Skin epidermis (tissue), 12 donors: ENCODE measurements around the gene ZSCAN5B.
A peak's percentile ranks its signal among the peaks of the same experiment; 100 is the strongest.
"Not testable (repeated sequence)": the region's sequence is repeated elsewhere in the genome, so short reads cannot be mapped to it uniquely, and the experiment has no call there.

ENCODE experiments used
- H3K27ac ChIP-seq, 21 experiments: fragments of 200-600 bp; sonication (generic) in 11 of 21; one replicate each; pipeline ENCODE4 v1.5.0; 2020; ENCODE audit warnings: mild to moderate bottlenecking in 3 of 21, inconsistent platforms in 2 of 21, moderate library complexity in 2 of 21
- H3K4me3 ChIP-seq, 7 experiments: fragments of 200-600 bp; sonication (generic) in 2 of 7; one replicate each; pipeline ENCODE4 v1.5.0; 2020; ENCODE audit warnings: inconsistent platforms in 2 of 7, mild to moderate bottlenecking in 2 of 7, moderate library complexity in 1 of 7

ZSCAN5B gene

GRCh38 chr19:56177564-56178243 lies 19.9 kb downstream of the ZSCAN5B start:
- Histone ChIP-seq H3K27ac (no peak overlapping the region), H3K4me3 (no peak overlapping the region)

GRCh38 chr19:56176881-56177280 lies 20.7 kb downstream of the ZSCAN5B start:
- Histone ChIP-seq H3K27ac (no peak overlapping the region), H3K4me3 (no peak overlapping the region)

- not testable (repeated sequence) for H3K27ac ChIP-seq, H3K4me3 ChIP-seq
Observed at GRCh38 chr19:56176310-56176709, 21.3 kb downstream of the ZSCAN5B start.

- not testable (repeated sequence) for H3K27ac ChIP-seq
Observed at GRCh38 chr19:56175861-56176307, 21.7 kb downstream of the ZSCAN5B start, which contains the start of gene GALP. GALP (plus strand) TSS chr19:56176008; CDS start chr19:56177109, 1,101 bp downstream.

DNA sequence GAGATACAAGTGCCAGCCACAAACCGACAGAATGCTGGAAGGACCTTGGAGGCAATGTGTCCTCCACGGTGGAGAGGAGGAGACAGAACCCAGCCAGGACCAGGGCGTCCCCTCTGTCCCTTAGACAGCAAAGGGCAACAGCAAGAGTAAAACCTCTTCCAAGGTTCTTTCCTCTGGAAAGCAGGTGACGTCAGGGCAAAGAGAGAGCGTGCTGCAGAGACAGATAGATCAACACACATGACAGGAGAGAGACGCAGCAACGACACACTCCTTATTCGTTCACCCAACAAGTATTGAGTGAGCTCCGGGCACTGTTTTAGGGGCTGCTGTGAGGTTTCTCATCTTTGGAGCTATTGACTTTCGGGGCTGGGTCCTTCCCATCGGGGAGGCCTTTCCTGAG lies 23.0 kb downstream of the ZSCAN5B start:
- no peak overlapping the region for H3K4me3 ChIP-seq
- no peak overlapping the region for H3K27ac ChIP-seq

More at GRCh38 chr19:56175861-56176307, 21.7 kb downstream of the ZSCAN5B start, which contains the start of gene GALP:
- H3K4me3 ChIP-seq: not testable (repeated sequence)

- no peak overlapping the region for H3K4me3 ChIP-seq
- no peak overlapping the region for H3K27ac ChIP-seq
Observed at GRCh38 chr19:56174086-56174485, 23.5 kb downstream of the ZSCAN5B start.

DNA sequence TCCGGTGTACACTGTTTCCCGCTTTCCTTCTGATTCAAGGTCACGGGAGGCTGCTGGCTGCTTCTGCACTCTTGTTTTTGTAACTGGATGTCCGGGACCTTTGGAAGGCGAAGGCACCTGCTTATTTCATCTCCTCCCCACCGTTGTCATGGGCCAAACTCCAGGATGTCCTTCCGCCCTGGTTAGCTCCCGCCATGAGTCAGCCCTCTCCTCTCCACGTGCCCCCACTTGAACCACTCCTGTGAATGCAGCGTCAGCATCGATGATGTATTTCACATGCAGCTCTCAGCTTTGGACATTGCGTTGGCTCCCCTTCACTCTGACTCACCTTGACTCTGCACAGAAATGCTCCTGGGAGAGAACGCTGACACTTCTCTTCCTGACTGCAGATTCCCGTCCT lies 27.3 kb downstream of the ZSCAN5B start:
- Histone ChIP-seq H3K27ac (no peak overlapping the region), H3K4me3 (no peak overlapping the region)

DNA sequence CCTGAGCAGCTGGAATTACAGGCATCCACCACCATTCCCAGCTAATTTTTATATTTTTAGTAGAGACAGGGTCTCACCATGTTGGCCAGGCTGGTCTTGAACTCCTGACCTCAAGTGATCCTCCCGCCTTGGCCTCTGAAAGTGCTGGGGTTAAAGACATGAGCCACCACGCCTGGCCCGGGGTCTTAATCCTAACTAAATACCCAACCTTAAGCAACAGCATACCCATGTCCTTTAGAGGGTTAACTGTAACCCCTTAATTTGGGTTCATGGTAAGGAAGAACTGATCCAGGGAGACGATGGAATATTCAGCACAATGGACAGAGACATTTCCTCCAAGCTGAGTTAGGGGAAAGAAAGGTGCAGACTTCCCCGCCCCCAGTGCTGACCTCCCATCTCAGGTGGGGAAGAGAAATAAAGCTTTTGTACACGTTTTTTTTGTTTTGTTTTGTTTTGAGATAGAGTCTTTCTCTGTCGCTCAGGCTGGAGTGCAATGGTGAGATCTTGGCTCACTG lies 30.5 kb downstream of the ZSCAN5B start:
- H3K4me3 ChIP-seq: no peak overlapping the region
- H3K27ac ChIP-seq: no peak overlapping the region

GRCh38 chr19:56163097-56163496 lies 34.5 kb downstream of the ZSCAN5B start:
- no peak overlapping the region for H3K27ac ChIP-seq
- no peak overlapping the region for H3K4me3 ChIP-seq

GRCh38 chr19:56162258-56162657 lies 35.3 kb downstream of the ZSCAN5B start:
- no peak overlapping the region for H3K4me3 ChIP-seq
- no peak overlapping the region for H3K27ac ChIP-seq

GRCh38 chr19:56161534-56161933 lies 36.0 kb downstream of the ZSCAN5B start:
- Histone ChIP-seq H3K27ac (no peak overlapping the region), H3K4me3 (no peak overlapping the region)

- Histone ChIP-seq H3K27ac (no peak overlapping the region), H3K4me3 (no peak overlapping the region)
Observed at GRCh38 chr19:56159622-56160271, 37.8 kb downstream of the ZSCAN5B start.

DNA sequence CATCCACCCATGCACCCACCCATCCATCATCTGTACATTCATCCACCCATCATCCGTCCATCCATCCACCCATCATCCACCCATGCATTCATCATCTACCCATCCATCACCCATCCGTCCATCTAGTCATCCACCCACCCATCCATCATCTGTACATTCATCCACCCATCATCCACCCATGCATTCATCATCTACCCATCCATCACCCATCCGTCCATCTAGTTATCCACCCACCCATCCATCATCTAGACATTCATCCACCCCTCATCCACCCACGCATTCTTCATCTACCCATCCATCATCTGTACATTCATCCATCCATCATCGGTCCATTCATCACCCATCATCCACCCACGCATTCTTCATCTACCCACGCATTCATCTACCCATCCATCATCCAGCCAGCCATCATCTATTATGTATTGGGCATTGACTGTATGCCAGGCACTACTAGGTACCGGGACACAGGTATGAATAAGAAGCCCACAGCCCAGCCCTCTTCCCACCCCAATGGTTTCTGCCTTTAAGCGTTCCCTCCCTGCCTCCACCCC lies 38.5 kb downstream of the ZSCAN5B start:
- Histone ChIP-seq H3K27ac (no peak overlapping the region), H3K4me3 (no peak overlapping the region)

- Histone ChIP-seq H3K4me3 (no peak overlapping the region), H3K27ac (no peak overlapping the region)
Observed at GRCh38 chr19:56158170-56158757, 39.3 kb downstream of the ZSCAN5B start.

DNA sequence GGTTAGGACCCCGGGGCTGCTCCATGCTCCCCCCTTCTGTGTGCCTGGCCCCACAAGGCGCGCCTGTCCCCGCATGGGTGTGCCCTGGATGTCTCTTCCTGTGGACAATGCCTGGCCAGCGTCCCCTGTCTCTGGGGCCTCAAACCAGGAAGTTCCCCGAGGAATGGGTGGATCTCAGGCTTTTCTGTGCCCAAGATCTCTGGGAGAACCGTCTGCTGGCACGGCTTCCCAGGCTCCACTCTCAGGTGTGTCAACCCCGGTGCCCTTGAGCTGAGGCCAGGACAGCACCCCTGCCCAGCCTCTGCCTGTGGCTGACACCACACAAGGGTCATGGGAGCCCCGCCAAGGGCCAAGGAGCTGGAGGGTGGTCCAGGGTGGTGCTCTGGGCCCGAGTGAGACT lies 40.8 kb downstream of the ZSCAN5B start:
- Histone ChIP-seq H3K4me3 (no peak overlapping the region), H3K27ac (peak overlapping the region in 5 of 21 experiments; percentile 4 to 39 (median 25))

GRCh38 chr19:56155124-56155687 lies 42.4 kb downstream of the ZSCAN5B start:
- no peak overlapping the region for H3K4me3 ChIP-seq
- no peak overlapping the region for H3K27ac ChIP-seq

DNA sequence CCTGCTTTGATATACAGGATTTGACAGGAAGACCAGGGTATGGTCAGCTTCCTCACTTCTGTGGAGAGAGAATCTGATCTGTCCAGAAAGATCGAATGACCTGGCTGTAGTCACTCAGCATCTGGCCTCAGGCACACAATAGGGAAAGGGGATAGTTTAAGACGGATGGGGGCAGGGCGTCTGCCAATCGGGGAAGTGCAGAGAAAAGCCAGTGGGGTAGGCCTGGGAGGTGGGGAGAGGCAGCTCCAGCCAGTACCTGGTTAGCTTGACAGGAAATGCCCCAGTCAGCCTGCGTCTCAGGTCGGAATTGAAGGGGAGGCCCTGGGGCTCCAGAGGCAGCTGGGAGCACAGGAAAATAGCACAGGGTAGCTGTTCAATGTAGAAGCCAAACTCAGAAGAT lies 44.1 kb downstream of the ZSCAN5B start:
- Histone ChIP-seq H3K27ac (no peak overlapping the region), H3K4me3 (no peak overlapping the region)

- H3K27ac ChIP-seq: no peak overlapping the region
- no peak overlapping the region for H3K4me3 ChIP-seq
Observed at GRCh38 chr19:56152644-56153043, 44.9 kb downstream of the ZSCAN5B start.

DNA sequence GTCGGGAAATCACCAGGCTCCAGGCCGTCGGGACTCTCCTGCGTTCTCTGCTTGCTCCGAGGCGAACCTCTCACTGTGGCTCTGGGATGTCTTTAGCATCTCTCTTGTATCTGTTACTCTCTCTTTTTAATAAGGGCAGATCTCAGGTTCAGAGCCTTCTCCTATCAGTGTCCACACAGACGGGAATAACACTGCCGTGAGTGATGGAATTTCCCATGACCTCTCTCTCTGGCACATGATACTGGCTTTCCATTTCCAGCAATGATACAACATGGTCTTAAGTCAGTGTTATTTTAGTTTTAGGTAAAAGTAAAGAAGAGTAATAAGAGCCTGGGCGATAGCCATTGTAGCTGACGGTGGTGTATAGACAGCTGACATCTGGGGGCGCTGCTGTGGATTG lies 47.2 kb downstream of the ZSCAN5B start:
- Histone ChIP-seq H3K27ac (no peak overlapping the region), H3K4me3 (no peak overlapping the region)

DNA sequence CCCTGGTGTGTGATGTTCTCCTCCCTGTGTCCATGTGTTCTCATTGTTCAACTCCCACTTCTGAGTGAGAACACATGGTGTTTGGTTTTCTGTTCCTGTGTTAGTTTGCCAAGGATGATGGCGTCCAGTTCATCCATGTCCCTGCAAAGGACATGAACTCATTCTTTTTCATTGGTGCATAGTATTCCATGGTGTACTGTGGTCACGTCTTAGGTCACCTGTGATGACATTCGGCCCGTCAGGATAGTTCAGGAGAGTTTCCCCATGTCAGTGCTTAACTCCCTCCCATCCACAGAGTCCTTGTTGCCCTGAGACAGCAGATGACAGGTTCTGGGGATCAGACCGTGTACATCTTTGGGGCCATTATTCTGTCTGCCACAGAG lies 47.9 kb downstream of the ZSCAN5B start:
- Histone ChIP-seq H3K27ac (no peak overlapping the region), H3K4me3 (no peak overlapping the region)
